HG03460 (cell line): ENCODE measurements around the gene EEPD1.

ENCODE experiments used
- ATAC-seq: cut with Tn5 transposase; IDR thresholded peaks from one replicate; pipeline ENCODE4 v1.9.1; 2021; ENCODE audit not compliant: unreplicated experiment

The EEPD1 gene

DNA sequence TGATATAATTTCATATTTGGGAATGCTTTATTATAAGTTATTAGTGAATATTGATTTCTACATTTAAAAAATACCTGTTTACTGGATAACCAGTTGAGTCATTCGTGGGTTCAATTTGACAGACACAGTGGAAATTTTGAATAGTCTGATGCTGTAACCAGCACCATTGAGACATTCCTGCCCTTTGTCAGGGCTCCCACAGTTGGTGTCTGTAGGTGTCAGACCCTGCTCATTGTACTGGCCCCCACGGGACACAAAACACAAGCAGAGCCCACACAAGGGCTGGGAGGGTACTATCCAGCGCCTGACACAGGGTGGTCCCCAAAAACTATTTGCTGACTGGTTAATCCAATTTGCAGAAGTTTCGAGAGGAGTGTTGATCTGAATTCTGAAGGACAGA, 35.9 kb downstream of the EEPD1 start:
- ATAC-seq = no peak

DNA sequence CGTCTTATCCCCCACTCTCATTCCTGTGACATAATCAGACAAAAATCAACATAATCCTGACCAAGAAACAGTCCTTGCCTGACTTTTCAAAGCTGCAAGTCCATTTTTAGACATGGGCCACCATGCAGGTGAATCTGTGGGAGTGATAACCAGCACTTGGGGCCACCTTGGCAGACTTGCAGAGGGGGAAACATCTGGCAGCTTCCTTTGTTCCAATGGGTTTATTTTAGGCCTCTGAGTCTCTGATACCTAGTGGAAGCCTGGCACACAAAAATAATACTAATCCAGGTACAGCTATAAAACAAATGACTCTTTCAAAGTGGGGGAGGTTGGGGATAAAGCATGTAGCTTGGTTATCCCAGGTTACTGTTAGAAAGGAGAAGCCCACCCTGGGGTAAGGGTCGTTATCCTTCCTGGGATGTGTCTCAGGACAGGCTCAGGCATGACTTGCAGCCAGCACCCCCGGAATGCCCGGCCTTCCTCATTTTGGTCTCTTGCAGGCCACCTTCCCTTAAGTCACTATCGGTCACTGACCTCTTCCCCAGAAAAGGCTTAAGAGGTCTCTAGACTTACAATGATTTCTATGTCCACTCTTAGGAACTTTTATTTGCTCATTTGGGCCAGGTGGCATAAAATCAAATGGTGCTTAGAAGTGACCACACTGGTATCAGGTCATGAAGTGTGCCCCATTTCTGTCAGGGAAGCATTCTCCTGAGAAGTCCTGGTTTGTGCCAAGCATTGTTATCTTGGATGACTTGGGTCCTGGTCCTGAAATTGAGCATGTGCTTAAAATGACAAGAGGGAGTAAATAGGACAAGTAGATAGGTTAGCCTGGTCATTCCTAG, 37.6 kb downstream of the EEPD1 start:
- no peak for ATAC-seq

DNA sequence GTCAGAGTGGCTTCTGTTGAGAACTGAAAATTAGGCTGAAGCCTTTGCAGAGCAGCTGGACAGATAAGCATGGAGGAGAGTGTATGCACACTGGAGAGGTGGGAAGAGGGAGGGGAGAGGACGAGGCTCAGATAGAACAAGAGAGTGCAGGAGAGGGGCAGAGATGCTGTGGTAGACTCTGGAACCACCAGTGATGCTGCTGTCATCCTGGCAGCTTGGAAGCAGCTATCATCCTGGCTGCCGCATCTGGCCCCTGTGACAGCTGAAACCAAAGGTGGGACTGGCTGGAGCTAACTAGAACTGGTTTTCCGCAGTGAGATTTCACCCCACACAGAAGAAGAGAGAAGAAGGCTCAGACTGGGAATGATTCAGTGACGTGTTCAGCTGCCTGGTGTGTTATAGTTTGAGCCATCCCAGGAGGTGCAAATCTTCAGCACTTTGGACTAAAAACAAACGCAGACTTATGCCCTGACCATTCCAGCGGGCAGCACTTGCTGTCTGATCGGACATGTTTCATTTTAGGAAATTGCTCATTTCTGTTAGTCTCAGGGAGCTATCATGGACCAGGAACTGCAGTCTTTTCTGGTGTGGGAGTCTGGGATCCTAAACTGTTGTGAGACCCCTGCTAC, 38.4 kb downstream of the EEPD1 start:
- ATAC-seq = no peak

DNA sequence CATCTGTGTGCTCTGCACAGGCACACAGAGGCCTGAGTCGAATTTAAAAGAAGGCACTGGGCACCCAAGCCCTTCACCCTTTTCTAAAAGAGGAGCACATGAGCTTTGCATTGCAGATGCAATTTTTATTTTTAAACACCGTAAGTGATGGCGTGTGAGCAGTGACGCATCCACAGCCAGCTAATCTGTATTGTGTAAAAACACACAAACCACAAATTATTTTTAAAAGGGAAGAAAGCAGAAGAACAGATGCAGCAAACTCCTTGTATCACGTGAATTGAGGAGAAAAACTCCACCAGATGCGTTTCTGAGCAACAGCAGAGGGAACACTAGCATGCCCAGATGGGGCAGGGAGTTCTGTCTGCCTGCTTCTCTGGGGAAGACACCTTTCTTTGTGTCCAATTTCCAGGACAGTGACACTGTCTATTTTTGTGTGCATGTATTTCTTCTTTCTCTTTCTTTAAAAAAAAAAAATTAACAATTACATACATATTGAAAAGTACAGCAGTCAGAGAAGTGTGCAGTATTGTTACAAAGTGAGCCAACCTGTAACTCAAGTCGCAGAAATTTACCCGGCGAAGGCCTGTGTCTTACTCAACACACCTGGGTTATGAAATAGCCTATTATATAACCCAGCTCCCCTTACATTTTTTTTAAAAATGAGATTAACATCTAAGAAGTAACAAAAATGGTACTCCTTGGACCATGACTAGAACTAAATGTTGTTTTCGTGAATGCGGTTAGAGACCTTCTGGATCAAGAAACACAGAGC, 39.2 kb downstream of the EEPD1 start:
- no peak for ATAC-seq

- ATAC-seq = no peak
Measured at GRCh38 chr7:36192877-36193276, 39.8 kb downstream of the EEPD1 start.

DNA sequence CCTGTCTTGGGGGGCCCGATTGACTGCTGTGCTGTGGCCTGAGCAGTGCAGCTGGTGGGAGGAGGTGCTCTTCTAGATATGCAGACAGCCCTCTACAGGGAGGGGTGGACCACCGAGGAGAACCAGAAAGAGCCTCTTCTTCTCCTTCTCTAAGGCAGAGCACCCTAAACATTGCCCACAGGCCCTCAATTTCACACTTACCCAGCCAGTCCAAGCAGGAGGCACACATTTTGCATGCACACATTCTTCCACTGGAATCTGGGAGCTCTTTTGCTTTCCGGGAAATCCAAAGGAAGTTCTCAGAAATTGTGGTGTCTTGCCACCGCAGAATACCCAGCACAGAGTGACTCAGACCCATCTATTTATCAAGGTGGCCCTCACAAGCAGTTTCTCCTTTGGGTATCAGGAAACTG, 45.8 kb downstream of the EEPD1 start:
- no peak for ATAC-seq

DNA sequence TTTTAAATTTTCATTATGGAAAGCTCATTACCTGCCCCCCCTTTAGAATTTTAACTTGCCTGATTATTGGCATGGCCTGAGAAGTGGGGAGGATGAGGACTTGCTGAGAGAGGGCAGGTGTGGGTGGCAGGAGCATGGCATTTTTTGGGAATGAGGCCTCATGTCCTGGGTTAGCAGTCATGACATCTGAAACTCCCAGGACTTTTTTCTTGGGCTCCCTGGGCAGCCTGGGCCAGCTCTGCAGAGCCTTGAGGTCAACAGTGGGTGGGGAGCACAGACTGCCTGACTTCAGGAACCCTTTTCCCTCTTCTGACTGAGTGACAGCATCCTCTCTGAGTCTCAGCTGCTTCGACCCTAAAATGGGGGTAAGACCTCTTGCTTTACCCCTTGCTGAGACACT, 46.3 kb downstream of the EEPD1 start:
- ATAC-seq = no peak

- no peak for ATAC-seq
Measured at GRCh38 chr7:36201122-36201723, 48.2 kb downstream of the EEPD1 start.

DNA sequence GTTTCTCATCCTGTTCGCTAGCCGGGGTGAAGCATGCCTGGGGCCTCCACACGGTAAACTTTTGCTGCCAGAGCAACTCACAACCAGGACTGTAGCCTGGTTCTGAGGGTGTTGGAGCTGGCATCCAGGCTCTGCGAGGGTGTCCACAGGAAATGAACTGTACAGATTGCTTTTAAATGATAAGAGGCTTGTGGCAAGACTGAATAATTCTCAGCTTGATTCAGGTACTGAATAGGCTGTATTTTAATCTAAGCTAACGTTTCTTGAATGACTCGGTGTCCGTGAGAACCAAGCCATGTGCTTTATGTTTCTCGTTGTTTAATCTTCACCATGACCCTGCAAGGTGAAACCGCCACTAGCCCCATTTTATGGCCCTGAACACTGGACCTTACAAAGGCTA, 49.3 kb downstream of the EEPD1 start:
- no peak for ATAC-seq

GRCh38 chr7:36203071-36203790, 50.2 kb downstream of the EEPD1 start:
- no peak for ATAC-seq

DNA sequence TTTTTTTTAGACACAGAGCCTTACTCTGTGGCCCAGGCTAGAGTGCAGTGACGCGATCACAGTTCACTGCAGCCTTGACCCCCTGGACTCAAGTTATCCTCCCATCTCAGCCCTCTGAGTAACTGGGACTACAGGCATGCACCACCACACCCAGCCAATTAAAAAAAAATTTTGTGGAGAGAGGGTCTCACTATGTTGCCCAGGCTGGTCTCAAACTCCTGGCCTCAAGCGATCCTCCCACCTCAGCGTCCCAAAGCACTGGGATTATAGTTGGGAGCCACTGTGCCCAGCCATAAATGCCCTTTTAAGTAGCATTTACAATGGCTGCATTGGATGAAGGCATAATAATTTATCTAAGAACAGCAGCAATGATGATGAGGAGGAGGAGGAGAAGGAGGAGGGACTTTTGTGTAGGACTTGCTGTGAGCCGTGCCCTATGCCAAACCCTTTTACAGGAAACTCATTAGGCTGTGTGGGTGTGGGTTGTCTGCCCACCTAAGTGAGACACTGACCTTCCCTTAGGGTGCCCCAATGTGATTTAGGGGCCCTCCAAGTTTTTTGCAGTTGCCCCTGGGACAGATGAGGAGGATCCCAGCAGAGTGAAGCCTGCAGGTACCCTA, 51.1 kb downstream of the EEPD1 start:
- ATAC-seq = no peak

DNA sequence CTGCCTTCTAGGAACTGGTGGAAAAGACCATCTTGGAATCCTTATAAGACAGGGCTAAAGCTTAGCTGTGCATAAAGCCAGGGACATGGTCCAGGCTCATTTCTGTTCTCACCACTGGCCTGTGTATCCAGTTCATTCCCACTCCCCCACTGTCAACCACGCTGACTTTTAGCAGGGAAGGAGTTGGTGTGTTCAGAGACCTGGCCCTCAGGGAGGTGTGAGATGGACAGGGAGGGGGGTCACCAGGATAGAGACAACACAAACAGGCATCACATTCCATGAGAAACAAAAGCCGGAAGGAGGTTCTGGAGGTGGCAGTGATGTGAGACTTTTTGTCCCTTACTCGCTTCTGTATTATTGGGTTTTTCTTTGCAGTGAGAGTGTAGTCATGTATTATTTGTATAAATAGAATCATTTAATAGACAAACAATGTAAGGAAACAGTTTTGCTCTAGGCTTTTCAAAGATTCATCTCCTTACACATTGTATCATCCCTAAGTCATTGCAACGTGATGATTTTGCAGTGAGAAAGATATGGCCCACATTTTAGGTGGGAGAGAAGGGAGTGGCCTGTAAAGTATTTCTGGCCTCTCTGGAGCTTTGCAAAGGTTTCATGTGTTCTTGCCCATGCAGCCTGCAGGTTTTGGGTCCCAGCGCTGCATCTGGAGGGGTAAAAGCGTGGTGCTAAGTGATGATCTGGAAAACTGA, 52.0 kb downstream of the EEPD1 start:
- no peak for ATAC-seq

DNA sequence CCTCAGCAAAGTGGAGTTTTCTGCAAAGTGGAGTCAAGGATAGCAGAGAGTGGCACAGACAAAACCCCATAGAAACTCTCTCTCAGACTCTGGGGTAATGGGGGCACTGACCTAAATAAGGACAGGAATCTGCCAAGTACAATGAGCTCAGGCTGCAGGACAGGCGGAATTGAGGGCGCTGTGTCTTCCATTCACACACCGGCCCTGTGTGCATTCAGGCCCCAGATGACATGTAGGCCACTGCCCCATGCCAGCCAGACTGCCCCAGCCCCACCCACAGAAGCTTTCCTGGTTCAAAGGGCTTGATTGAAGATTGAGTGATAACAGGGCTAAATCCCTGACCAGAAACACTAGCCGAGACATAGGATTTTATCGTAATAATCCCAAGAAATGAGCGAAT, 52.7 kb downstream of the EEPD1 start:
- ATAC-seq = no peak

DNA sequence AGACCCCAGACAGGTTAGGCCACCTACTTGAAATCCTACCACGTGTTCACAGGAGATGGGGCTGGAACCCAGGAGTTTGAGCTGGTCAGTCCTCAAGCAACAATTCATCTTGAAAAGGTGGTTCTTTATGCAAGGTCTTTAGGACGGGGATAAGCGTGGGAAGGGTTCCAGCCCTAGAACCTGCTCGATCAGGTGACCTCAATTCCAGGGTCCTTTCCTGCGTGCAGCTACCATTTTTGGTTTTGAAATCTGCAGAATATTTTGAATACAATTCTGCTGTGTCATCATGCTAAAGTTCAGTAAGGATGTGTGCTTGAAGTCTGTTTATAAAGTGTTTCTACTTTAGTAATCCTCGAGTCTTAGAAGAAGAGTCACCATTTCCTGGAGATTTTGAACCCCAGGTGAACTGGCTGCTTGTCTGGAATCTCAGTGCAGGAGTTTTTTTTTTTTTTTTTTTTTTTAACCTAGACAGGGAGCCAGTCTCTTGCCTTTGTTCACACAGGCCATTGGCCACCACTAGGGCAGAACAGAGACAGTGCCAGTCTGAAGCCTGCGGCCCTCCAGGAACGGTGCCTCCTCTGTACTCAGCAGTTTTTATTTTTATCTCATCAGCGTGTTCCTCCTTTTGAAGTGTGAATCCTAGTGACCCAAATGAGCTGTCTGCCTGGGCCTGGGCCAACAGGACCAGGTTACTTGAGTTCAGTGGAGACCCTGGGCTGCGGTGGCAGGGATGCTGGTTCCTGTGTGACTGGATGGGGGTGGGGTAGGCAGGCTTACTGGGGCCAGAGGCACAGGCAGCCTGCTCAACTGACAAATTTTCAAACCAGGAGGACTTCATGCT, 54.6 kb downstream of the EEPD1 start:
- no peak for ATAC-seq

- no peak for ATAC-seq
Measured at GRCh38 chr7:36208426-36208825, 55.4 kb downstream of the EEPD1 start.

DNA sequence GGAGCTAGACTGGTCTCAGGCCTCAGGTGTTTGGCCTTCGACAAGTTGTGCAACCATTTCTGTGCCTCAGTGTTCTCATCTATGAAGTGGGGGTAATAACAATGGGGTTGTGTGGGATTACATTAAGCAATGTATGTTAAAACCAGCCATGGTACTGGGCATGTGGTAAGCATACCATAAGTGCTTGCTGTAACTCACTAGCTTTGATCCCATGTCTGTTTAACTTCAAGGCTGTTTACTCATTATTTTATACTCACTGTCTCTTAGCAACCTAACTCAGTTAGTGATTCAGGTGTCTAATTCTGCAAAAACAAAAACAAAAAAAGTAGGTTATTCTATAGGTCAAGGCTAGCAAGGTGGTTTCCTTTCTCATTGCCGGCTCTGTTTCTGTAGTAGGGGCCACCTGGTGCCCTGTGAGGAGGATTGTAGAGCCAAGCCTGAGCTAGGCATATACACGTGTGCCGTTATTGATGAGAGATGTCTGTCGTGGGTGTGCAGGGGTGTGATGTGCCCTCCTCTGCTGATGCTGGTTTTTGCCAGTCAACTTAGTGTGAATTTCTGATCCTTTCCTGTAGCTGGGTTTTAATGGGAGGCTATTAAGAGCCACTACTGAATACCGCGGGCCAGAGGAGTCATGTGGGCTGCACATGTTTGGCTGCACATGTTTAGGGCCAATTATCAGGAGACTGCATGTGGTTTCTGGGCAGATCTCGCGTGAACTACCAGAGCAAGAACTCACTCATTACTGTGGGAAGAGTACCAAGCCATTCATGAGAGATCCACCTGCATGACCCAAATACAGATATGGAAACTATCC, 56.2 kb downstream of the EEPD1 start:
- no peak for ATAC-seq

- no peak for ATAC-seq
Measured at GRCh38 chr7:36209814-36210183, 56.7 kb downstream of the EEPD1 start.

- ATAC-seq = no peak
Measured at GRCh38 chr7:36210291-36210922, 57.4 kb downstream of the EEPD1 start.
